Body of pancreas (tissue), 4 donors: Measurements from ENCODE around the gene AMMECR1.

Source experiments
- POLR2A ChIP-seq, 3 donors: fragments of 450-650 bp; IDR thresholded peaks; one replicate each; pipeline ENCODE4 v1.6.1; 2016; ENCODE audit warnings: antibody characterized with exemption in 3 of 3, mild to moderate bottlenecking in 2 of 3
- TF ChIP-seq, protein P1 (sequence below), 7 experiments: fragments of 450-650 bp in 4 of 7; fragments of 200-600 bp in 3 of 7; sonication (generic) in 3 of 7; IDR thresholded peaks; one replicate each; pipeline ENCODE4 v1.5.1; 2016 to 2019; ENCODE audit warnings: antibody characterized with exemption in 7 of 7

DNA sequence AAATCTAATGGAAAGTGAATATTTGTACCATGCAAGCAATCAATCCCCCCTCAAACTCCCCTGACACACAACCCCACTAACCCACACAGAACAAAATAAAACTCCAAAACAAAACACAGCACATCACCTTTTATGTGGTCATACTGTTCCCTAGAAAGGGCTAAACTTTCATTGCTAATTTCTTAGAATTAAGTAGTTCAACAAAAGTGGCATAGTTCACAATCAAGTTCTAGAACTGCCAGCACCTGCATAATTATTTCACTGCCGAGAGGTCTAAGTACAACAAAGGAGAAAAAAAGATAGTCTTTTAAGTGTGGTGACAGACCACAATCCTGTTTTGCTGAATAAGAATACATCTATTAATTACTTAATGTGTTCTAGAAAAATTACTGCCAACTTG, 58.8 kb downstream of the AMMECR1 start:
- TF ChIP-seq, protein P1, sequence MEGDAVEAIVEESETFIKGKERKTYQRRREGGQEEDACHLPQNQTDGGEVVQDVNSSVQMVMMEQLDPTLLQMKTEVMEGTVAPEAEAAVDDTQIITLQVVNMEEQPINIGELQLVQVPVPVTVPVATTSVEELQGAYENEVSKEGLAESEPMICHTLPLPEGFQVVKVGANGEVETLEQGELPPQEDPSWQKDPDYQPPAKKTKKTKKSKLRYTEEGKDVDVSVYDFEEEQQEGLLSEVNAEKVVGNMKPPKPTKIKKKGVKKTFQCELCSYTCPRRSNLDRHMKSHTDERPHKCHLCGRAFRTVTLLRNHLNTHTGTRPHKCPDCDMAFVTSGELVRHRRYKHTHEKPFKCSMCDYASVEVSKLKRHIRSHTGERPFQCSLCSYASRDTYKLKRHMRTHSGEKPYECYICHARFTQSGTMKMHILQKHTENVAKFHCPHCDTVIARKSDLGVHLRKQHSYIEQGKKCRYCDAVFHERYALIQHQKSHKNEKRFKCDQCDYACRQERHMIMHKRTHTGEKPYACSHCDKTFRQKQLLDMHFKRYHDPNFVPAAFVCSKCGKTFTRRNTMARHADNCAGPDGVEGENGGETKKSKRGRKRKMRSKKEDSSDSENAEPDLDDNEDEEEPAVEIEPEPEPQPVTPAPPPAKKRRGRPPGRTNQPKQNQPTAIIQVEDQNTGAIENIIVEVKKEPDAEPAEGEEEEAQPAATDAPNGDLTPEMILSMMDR (IDR thresholded peaks at IDR 0.05), result no peak
- no peak for TF ChIP-seq POLR2A (IDR thresholded peaks at IDR 0.05)
